SK-N-SH treated with all-trans-retinoic acid at 6 μM for 48 hours (cell line): ENCODE measurements around the gene BUB1B.
"Not testable (repeated sequence)": the region's sequence is repeated elsewhere in the genome, so short reads cannot be mapped to it uniquely, and the experiment has no call there.

Experiments used
- ARNTL ChIP-seq: fragments of 450-650 bp; formaldehyde crosslinking; IDR thresholded peaks from 2 replicates; pipeline ENCODE4 v1.5.0; 2020; ENCODE audit warnings: low read depth, mild to moderate bottlenecking, moderate library complexity, borderline replicate concordance
- CREB5 ChIP-seq: fragments of 250-450 bp; sonication (Bioruptor Pico); IDR thresholded peaks from 2 replicates; pipeline ENCODE4 v1.5.1; 2020; ENCODE audit warnings: low read depth, mild to moderate bottlenecking, moderate library complexity
- CSRNP3 ChIP-seq: fragments of 250-450 bp; sonication (Bioruptor Pico); IDR thresholded peaks from 2 replicates; pipeline ENCODE4 v1.5.1; 2021; ENCODE audit warnings: mild to moderate bottlenecking, moderate library complexity
- OSR1 ChIP-seq: fragments of 250-450 bp; sonication (Bioruptor Pico); IDR thresholded peaks from 2 replicates; pipeline ENCODE4 v1.8.0; 2022; ENCODE audit warnings: moderate library complexity, mild to moderate bottlenecking, inconsistent platforms
- PATZ1 ChIP-seq: fragments of 250-450 bp; sonication (Bioruptor Pico); IDR thresholded peaks from 2 replicates; pipeline ENCODE4 v1.8.0; 2020; ENCODE audit warnings: mild to moderate bottlenecking, moderate library complexity, borderline replicate concordance
- RARB ChIP-seq: fragments of 250-450 bp; sonication (Bioruptor Pico); IDR thresholded peaks from 2 replicates; pipeline ENCODE4 v1.8.0; 2021; ENCODE audit warnings: mild to moderate bottlenecking, moderate library complexity
- SNAI2 ChIP-seq: fragments of 250-450 bp; sonication (Bioruptor Pico); IDR thresholded peaks from 2 replicates; pipeline ENCODE4 v1.5.0; 2020; ENCODE audit warnings: mild to moderate bottlenecking, moderate library complexity
- TCF4 ChIP-seq: fragments of 250-450 bp; sonication (Bioruptor Pico); IDR thresholded peaks from 2 replicates; pipeline ENCODE4 v1.8.0; 2021; ENCODE audit warnings: mild to moderate bottlenecking, moderate library complexity, borderline replicate concordance
- ZFP30 ChIP-seq: fragments of 450-650 bp; formaldehyde crosslinking; IDR thresholded peaks from 2 replicates; pipeline ENCODE4 v1.5.0; 2022; ENCODE audit warnings: mild to moderate bottlenecking, moderate library complexity
- ZNF565 ChIP-seq: fragments of 450-650 bp; formaldehyde crosslinking; conservative IDR thresholded peaks from 2 replicates; pipeline ENCODE4 v1.5.0; 2020; ENCODE audit warnings: low read depth, mild to moderate bottlenecking, moderate library complexity
- ZNF70 ChIP-seq: fragments of 450-650 bp; formaldehyde crosslinking; IDR thresholded peaks from 2 replicates; pipeline ENCODE4 v1.5.0; 2020; ENCODE audit warnings: mild to moderate bottlenecking, moderate library complexity

DNA sequence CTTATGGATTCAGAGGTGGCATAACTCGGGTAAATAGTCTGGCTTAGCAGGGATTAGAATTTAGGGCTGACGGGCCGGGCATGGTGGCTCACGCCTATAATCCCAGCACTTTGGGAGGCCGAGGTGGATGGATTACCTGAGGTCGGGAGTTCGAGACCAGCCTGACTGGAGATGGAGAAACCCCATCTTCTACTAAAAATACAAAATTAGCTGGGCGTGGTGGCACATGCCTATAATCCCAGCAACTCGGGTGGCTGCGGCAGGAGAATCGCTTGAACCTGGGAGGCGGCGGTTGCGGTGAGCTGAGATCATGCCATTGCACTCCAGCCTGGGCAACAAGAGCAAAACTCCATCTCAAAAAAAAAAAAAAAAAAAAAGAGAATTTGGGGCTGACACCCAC, 45.8 kb upstream of the BUB1B start:
- not testable (repeated sequence) for TF ChIP-seq CREB5 (CRISPR knock-in tag); TCF4 (CRISPR knock-in tag); ZNF565 (CRISPR knock-in tag); ZNF70 (CRISPR knock-in tag); CSRNP3 (CRISPR knock-in tag); PATZ1 (CRISPR knock-in tag); OSR1; SNAI2 (CRISPR knock-in tag); ARNTL (CRISPR knock-in tag); RARB (CRISPR knock-in tag); ZFP30 (CRISPR knock-in tag)
